Fibroblast of upper back skin (primary cell): ENCODE measurements around the gene PSMA7.
A peak's percentile ranks its signal among the peaks of the same experiment; 100 is the strongest.

Source experiments
- DNase-seq: peaks from one replicate; pipeline ENCODE4 v3.0.0-alpha.2; 2013

PSMA7 gene

DNA sequence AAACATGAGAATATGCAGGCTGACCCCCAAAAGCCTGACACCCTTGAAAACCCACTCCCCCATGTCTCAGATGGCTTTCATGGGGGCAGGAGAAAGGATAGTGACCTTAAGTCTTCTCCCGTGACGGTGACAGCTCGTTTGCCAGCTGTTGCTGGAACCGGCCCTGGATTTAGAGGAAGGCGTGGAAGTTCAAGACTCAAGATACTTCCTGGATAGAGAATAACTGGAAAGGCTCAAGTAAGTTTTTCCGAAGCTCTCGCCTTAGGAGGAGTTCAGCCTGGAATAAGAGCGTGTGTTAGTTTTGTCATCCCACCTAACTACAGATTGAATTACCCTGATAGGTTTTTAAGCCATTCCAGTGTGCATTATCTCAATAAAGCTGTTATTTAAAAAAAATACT lies 28.1 kb upstream of the PSMA7 start:
- DNase-seq = no peak

- no peak for DNase-seq
Observed at GRCh38 chr20:62170536-62170935, 27.3 kb upstream of the PSMA7 start.

- no peak for DNase-seq
Observed at GRCh38 chr20:62168890-62169435, 25.8 kb upstream of the PSMA7 start.

DNA sequence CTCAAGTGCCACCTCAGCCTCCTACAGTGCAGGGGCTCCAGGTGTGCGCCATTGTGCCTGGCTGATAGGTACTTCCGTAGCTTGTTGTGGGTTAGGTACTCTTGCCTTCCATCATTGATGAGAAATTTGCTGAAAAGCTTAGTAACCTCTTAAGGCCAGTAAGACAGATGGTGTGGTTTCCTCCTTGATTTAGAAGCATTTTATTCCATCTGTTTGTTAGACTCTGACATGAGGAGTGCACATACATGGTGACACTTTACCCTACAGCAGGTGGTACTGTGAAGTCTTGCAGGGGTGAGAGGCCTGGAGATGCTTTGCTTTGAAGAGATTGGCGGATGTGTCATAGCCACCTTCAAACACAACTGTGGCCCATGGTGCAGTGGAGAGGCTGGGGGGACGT lies 24.9 kb upstream of the PSMA7 start:
- DNase-seq = no peak

- no peak for DNase-seq
Observed at GRCh38 chr20:62167474-62167873, 24.3 kb upstream of the PSMA7 start.

DNA sequence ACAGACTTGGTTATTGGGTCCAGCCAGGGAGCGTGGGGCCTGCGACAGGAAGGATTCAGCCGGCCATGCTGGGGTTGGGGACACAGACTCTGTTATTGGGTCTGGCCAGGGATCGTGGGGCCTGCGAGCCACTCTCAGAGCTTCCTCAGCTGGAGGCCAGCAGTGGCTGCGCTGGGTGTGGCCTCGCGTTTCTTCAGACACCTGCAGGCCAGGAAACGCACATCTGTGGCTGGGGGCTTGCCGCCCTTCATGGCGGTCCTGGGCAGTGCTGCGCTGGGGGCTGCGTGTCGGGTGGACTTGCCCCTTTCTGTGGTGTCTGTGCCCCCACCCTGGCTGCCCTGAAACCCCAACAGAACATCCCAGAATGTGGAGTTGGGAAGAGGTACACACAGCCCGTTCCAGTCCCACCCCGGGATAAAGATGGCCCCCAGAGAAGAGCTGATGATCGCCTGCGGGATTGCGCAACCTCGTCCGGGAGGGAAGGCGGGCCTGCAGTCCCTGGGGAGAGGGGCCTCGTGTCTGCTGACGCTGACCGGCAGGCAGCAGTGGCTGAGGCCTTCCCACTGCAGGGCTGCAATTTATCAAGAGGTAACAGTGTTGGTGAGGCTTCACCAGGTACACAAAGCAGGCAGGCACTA lies 22.7 kb upstream of the PSMA7 start:
- no peak for DNase-seq

- no peak for DNase-seq
Observed at GRCh38 chr20:62164879-62165761, 21.9 kb upstream of the PSMA7 start.

DNA sequence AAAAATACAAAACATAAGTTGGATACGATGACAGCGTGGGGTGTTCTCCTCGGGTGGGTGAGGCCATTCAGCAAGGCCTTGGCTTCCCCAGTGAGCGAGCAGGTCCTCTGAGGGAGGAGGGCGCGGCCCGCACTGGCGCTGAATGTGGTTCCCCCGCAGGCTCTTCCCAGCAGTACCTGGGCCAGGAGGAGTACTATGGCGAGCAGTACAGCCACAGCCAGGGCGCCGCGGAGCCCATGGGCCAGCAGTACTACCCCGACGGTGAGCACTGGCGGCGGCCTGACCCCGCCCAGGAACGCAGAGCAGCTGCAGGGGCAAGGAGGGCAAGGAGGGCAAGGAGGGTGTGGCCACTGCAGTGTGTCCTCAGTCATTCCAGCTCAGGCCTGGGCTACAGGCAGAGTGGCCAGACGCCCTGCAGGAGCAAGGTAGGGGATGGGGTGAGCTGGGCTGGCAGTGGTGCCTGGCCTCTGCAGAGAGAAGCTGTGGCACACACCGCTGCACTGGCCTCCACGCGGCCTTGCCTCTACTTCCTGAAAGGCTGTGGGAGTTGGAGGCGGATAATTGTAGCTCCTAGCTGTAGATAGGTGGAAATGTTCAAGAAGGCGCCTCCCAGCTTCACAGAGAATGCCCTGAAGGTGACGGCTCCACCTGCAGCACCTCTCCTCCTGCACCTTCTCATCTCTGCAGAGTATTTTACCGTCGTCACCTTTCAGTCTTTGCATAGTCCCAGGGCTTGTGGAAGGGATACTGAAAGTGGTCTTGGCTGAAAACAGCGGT lies 21.0 kb upstream of the PSMA7 start:
- DNase-seq = no peak

DNA sequence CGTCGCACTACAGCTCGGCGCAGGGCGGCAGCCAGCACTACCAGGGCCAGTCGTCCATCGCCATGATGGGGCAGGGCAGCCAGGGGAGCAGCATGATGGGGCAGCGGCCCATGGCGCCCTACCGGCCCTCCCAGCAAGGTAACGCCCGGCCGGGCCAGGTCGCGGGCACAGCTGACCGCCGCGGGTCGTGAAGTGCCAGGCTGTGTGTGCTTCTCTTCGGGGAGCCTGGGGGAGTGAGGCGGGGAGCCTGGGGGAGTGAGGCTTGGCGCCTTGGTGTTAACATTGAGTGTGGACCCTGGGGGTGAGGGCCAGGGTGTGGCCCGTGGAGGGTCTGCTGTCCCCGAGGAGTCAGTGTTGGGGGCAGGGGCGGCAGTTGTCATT lies 20.3 kb upstream of the PSMA7 start:
- no peak for DNase-seq

DNA sequence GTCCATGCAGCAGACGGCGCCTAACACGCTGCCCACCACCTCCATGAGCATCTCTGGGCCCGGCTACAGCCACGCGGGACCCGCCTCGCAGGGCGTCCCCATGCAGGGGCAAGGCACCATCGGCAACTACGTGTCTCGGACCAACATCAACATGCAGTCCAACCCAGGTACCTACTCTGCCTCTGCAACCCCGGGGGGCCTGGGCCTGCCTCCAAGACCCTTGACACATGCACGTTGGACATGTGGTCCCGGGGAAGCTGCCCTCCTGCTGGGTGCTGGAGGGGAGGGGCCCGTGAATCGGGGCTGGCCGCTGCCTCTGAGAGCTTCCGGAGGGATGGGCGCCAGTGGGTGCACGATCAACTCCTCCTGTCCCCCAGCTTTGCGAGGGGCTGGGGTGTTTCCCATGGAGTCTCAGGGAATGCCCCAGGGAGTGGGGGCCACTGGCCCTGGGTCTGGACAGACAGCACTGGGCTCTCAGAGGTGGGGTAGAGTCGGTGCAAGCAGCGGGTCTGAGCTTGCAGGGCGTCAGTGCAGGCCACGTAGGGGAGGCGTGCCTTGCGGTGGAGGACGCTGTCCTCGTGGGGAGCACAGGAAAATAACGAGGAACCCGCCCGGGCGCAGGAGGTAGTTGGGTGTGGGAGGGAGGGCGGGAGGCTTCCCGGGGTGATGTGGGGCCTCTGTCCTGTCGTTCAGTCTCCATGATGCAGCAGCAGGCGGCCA lies 19.7 kb upstream of the PSMA7 start:
- no peak for DNase-seq

DNA sequence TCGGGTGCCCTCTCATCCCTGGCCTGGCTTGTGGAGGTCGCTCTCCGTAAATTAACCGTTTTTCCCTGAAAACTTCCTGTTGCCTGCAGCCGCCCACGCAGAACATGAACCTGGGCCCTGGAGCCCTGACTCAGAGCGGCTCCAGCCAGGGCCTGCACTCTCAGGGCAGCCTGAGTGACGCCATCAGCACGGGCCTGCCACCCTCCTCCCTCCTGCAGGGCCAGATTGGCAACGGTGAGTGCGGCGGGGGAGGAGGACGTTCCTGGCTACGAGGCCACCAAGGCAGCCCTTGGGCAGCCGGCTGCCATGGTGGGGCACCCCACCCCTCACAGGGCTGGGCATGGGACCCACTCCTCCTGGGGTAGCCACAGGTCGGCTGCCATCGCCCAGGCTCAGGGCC lies 18.2 kb upstream of the PSMA7 start:
- no peak for DNase-seq

DNA sequence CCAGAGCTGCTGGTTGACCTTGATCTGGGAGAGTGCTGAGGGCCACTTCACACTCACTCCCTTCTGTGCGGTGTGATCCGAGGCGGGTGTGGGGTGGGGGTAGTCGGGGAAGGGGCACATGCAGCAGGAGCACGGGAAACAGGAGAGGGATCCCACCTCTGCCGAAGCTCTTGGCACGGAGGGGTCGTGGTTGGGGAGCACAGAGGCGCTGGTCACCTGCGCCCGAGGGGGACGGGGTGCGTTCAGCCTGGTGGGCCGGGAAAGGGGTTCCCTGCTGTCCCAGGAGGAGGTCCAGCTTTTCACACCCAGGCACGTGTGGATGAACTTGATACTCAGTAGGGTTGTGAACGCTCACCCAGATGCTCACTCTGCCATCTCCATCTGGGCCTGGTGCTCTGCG lies 17.7 kb upstream of the PSMA7 start:
- no peak for DNase-seq

- DNase-seq = no peak
Observed at GRCh38 chr20:62160253-62160652, 17.1 kb upstream of the PSMA7 start.

DNA sequence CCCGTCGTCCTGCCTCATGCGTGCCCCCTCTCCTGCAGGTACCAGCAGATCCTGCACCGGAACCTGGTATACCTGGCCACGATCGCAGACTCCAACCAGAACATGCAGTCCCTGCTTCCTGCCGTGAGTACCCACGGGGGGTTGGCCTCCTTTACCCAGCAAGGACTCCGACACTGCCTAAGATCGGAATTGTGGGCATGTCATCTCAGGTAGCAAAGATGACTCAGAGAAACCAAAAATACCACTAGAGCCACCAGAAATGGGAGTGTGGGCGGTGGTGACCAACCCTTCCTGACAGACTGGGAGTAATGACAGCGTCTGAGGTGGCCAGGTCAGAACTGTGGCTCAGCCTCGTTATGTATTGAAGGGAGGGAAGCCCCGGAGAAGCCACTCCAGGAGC lies 16.6 kb upstream of the PSMA7 start:
- no peak for DNase-seq

GRCh38 chr20:62159052-62159451 lies 15.9 kb upstream of the PSMA7 start:
- no peak for DNase-seq

- no peak for DNase-seq
Observed at GRCh38 chr20:62158541-62158940, 15.3 kb upstream of the PSMA7 start.

DNA sequence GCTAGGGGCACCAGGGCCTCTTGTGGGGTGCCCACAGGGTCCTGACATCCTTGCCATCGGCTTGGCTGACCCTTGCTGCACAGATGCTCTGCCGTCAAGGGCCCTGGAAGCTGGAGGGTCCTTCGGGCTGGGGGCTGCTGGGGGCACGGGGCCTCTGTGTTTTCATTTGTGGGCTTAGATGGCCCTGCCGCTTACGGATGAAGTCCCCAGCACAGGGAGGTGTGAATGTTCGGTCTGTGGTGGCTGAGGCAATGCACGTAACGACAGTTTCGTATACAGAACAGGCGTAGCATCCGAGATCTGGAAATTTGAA lies 14.8 kb upstream of the PSMA7 start:
- DNase-seq = no peak

DNA sequence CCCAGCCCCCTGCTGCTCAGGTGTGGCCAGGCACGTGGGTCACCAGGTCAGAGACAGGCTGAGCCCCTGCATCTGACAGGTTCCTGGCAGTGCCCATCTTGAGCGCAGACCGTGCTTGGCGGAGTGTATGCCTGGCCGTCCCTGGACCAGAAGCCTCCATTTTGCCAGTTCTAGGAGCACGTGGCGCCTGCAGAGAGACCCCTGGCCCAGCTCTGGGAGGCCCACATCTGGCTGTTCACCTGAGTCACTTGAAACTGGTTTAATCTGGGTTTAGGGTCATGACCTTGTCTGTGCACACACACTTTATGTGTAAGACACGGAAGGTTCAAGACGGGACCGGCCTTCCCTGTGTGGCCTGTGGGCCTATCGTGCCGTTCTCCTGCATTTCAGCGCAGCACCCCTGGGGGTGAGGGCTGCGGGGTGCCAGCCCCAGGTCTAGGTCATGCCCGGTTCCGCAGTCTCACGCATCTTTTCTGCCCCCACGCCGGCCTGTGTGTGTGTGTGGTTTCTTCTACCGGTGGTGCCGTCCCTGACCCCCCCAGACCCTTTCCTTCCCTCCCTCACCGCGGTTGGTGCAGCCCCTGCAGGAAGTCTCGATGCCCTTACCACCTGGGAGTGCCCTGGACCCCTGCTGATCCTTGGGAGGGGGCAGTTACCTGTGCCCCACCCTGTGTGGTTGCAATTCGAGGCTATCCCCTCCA lies 14.3 kb upstream of the PSMA7 start:
- DNase-seq = no peak

GRCh38 chr20:62156592-62157386 lies 13.6 kb upstream of the PSMA7 start:
- peak; percentile 41 for DNase-seq

DNA sequence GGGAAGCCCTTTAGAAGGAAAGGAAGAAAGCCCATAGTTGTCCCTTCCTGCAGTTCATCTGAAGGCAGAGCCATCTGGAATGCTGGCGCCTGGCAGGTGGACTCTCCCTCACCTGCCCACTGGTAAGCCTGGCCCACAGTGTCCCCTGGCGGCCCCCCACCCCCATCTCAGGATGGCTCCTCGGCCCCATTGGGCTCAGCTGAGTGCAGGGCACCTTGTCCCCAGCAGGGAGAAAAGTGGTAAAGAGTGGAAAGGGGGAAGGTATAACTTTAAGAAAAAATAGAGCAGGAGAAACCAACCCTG lies 13.0 kb upstream of the PSMA7 start:
- DNase-seq = no peak

GRCh38 chr20:62155428-62156253 lies 12.4 kb upstream of the PSMA7 start:
- DNase-seq = no peak
